Stromal cell of bone marrow (primary cell): ENCODE data around the gene FHIT.

ENCODE experiments used
- DNase-seq: peaks from one replicate; pipeline ENCODE4 v3.0.0-alpha.2; 2012; ENCODE audit warnings: low read depth

The FHIT gene

GRCh38 chr3:60276615-60277014, 974.6 kb downstream of the FHIT start:
- DNase-seq, result no peak

DNA sequence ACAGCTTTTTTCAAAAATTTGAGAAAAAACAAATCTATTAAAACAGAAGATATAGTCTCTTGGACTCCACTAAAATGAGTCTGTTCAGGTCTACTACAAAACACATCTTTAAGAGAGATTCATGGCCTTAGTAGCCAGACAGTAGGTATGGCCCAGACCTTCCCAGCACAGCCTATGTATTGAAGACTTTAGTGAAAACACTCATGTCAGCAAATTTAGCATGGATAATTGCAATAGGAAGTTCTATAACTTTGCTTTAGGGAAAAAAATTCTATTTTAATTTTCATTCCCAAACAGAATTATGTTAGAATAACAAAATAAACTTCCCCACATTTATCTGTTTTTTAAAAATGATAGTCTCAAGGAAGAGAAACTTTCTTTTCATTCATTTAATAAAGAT, 976.6 kb downstream of the FHIT start:
- DNase-seq, result no peak

GRCh38 chr3:60274098-60274497, 977.2 kb downstream of the FHIT start:
- DNase-seq, result no peak

DNA sequence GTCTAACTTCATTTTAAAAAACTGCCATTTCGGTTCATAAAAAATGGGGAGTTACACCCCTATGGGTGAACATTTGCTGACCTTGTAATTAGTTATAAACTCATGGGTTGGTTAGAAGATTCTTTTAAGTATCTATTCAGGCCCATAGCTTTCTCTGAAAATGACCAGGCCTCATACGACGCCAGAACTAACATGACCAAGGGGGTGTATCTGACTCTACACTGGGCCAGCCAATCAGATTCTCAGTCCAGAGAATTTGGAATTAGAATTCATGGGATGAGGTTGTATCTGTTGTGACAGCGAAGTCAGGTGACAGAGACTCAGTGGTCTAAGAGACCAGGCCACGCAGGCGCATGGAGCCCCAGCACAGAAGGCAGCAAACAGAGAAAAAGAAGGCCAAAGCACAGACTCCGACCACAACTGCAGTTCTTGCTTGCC, 981.4 kb downstream of the FHIT start:
- DNase-seq, result no peak

DNA sequence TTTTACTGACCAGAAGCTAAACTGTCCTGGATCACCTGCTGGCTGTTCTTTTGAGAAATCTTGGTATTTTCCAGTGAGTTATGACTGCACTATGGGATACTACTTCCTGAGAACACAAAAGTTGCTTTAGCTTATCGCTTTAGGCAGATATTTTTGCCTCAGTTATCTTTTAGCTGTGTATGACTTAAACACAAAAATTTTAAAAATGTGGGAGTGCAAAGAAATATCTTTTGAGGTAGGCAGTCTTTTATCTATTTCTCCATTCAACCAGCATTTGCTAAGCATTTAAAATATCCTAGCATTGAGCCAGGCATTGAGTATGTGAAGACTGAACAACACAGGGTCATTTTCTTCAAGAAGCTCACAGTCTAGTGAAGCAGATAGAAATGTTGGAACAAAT, 981.9 kb downstream of the FHIT start:
- DNase-seq, result no peak

- no peak for DNase-seq
Measured at GRCh38 chr3:60268123-60268522, 983.1 kb downstream of the FHIT start.

DNA sequence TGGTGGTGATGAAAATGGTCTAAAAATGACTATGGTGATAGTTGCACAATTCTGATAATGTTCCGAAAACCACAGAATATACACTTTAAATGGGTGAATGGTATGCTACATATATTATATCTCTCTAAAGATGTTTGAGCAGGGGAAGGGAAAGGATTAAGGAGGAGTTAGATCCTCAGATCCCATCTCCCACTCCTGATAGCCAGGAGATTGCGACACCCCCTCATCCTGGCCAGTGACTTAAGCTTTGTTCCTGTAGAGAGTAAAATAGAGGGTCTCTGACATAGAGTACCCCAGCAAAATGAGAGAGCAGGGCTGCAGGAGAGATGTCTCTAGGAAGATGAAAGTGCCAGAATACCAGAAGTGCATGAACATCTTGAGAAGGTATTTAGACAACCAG, 984.8 kb downstream of the FHIT start:
- no peak for DNase-seq

DNA sequence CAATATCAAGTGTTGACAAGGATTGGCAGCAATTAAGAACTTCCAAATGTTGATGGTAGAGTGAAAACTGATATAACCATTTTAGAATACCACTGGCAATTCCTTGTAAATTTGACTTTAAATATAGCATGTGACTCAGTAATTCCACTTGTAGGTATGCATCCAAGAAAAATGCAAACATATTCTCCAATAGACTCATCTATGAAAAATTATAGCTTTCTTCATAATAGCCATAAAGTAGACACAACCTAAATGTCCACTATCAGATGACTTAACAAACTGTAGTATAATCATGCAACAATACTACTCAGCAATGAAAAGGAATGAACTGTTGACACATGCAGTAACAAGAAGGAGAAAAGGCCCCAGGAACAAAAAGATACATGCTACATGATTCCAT, 988.1 kb downstream of the FHIT start:
- no peak for DNase-seq

- no peak for DNase-seq
Measured at GRCh38 chr3:60262546-60262945, 988.7 kb downstream of the FHIT start.

GRCh38 chr3:60260546-60260945, 990.7 kb downstream of the FHIT start:
- no peak for DNase-seq

- DNase-seq, result no peak
Measured at GRCh38 chr3:60250810-60251209, 1000.4 kb downstream of the FHIT start.

GRCh38 chr3:60250206-60250605, 1001.0 kb downstream of the FHIT start:
- DNase-seq, result no peak

DNA sequence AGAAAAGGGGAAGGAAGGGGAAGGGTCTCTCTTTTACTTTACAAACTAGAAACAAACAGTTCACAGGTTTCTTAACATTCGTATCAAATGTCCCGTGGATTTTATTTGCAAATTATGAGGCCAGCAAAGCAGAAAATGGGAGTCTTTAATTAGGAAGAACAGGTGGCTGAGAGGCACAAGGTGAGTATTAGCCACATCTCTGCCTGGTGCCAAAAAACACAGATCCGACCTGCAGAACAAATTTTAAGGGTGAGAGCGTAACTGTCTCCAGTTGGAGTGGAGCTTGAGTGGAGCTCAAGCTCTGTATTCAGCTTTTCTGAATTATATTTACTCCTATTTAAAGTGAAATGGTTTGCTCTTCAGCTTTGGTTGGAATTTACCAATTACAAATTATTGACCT, 1004.9 kb downstream of the FHIT start:
- no peak for DNase-seq

GRCh38 chr3:60243456-60243855, 1007.8 kb downstream of the FHIT start:
- DNase-seq, result no peak

- DNase-seq, result no peak
Measured at GRCh38 chr3:60240492-60240891, 1010.8 kb downstream of the FHIT start.

GRCh38 chr3:60238550-60238949, 1012.7 kb downstream of the FHIT start:
- no peak for DNase-seq

DNA sequence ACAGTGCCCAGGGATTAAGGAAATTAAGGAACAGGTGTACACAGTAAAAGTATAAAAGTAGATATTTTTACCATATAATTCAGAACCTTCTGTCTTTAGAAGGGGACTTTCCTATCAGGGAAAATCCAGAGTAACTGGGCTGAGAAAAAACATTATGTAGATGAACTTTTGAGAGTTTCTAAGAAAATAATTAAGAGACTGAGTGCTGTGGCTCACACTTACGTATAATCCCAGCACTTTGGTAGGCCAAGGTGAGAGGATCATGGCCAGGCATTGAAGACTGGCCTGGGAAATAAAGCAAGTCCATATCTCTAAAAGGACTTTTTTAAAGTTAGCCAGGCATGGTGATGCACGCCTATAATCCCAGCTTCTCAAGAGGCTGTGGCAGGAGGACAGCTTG, 1021.8 kb downstream of the FHIT start:
- no peak for DNase-seq

GRCh38 chr3:60228823-60229222, 1022.4 kb downstream of the FHIT start:
- no peak for DNase-seq

DNA sequence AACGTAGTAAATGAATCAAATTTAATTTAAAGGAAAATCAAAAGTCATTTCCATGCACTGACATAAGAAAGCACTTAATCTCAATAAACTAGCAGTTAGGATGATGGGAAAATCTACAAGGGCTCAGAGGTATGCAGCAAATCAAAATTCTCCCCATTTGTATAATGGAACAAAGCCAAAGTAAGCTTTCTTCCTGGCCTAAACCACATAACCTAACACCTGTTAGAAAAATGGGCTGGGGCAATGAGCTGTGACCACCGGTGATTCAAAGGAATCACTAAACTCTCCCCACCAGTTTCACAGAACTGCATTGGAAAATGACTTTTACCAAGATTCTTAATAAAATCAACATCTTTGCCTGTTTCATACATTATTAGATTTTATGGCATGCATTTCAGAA, 1024.3 kb downstream of the FHIT start:
- no peak for DNase-seq

DNA sequence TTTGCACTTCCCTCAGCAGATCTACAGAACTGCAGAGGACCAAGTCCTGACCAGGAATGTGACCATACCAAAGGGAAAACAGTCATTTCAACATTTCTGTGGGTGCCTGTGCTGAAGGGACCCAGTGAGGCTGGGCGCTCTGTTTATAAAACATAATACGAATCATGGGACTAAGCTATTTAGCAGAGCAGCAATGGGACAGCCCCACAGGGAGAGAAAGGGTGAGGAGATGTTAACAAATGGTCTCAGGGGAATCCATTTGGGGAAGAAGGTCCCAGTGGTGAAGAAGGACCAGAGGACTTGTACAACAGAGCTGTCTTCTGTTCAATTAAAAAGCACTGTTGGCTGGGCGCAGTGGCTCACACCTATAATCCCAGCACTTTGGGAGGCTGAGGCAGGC, 1025.4 kb downstream of the FHIT start:
- no peak for DNase-seq

- no peak for DNase-seq
Measured at GRCh38 chr3:60220768-60221167, 1030.5 kb downstream of the FHIT start.

GRCh38 chr3:60219501-60219900, 1031.8 kb downstream of the FHIT start:
- no peak for DNase-seq

DNA sequence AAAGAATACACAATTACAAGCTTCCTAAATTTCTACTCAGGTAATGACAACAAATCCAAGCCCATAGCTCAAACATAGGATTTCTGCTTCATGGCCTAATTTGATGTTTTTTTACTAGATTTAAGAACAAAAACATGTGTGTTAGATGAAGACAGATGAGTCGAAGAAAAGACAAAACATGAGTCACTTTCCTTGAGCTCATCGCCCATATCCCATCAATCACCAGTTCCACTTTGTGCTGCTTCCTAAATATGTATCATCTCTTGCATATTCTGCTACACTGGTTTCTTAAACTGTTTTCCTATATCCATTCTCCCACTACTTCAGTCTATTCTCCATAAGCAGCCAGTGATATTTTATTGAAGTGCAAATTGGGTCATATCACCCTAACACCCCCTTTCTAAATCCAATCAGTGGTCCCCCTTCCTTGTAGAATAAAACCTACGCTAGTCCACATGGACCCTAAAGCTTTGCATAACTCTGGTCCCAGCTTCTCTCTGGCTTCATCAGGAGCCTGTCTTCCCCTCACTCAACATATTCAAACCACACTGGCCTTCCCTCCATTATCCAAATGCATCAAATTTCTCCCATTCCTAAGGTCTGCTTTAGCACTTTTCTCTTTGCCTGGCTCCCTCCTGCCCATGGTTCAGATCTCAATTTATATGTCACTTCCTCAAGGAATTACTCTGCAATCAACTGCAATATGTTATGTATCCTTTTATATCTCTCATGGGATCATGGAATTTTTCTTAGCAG, 1033.9 kb downstream of the FHIT start:
- DNase-seq, result peak; percentile 13

DNA sequence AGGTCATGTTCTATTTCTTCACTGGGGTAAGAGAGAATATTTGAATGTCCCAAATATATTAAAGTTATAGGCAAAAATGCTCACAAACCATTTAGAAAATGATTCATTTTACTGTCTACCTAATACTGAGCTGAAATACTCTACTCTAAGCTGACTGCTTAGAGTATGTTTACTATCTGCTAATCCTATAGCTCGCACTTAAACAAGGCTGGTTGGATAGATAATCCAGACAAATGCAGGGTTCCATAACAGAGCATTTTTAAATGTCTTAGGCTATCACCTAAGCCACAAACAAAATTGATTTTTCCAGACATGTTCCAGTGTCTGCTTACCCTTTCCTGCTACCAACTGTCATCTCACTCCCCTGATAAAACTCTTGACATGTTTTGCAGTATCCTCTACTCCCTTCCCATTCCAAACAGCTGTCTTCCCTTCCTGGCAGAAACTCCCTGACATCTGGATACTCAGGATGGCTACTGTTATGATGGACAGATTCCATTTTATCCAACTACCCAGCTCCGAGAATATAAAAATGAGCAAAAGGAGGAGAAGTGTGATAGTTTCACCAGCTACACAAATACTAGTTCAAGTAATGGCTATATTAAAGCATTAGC, 1034.7 kb downstream of the FHIT start:
- no peak for DNase-seq
